Measurements from ENCODE around the gene IGFBP7.

IGFBP7 gene

GRCh38 chr4:57131849-57132742, 21.9 kb upstream of the IGFBP7 start:
- DNase-seq (ENCODE audit: low spot score), result peak; percentile 78

GRCh38 chr4:57129477-57129876, 19.3 kb upstream of the IGFBP7 start:
- no peak for DNase-seq (ENCODE audit: low spot score)

- no peak for DNase-seq (ENCODE audit: low spot score)
These were observed 17.2 kb upstream of the IGFBP7 start for GRCh38 chr4:57127361-57127760.

DNA sequence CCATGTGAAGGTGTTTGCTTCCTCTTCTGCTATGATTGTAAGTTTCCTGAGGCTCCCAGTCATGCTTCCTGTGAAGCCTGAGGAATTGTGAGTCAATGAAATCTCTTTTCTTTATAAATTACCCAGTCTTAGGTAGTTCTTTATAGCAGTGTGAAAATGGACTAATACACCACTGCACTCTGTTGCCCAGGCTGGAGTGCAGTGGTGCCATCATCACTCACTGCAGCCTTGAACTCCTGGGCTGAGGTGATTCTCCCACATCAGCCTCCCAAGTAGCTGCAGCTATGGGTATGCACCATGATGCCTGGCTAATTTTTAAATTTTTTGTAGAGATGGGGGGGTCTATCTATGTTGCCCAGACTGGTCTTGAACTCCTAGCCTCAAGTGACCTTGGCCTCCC, 15.8 kb upstream of the IGFBP7 start:
- no peak for DNase-seq (ENCODE audit: low spot score)

- no peak for DNase-seq (ENCODE audit: low spot score)
These were observed 14.0 kb upstream of the IGFBP7 start for GRCh38 chr4:57124145-57124544.

DNA sequence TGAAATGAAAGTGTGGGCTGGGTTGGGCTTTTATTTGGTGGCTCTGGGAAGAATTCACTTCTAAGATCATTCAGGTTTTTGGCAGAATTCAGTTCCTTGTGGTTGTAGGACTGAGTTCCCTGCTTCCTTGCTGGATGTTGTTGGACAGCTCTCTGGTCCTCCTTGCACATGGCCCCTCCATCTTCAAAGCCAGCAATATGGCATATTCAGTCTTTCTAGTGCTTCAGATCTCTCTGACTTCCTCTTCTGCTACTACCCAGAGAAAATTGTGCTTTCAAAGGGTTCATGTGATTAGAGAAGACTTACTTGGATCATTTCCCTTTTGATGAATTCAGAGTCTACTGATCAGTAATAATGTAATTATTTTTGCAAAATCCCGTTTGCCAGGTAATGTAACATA, 12.8 kb upstream of the IGFBP7 start:
- no peak for DNase-seq (ENCODE audit: low spot score)

GRCh38 chr4:57119054-57119651, 9.0 kb upstream of the IGFBP7 start:
- DNase-seq (ENCODE audit: low spot score), result peak; percentile 78

DNA sequence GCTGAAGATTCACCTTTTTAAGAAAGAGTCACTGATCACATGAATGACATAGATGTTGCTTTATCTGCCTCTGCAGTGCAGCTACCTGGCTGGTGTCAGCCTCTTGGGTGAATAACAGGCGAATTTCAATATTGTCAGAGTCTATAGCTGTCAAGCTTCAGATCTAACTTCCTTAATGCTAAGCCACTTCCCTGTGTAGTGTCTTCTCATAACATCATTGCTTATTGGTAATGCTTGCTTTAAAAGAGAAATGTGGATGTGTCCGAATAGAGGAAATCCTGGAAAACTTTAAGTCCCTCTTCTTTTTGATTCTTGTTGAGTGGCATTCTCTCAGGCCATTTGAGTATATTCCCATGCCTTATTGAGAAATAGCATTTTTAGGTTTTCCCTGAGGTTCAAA, 7.3 kb upstream of the IGFBP7 start:
- DNase-seq (ENCODE audit: low spot score), result no peak

GRCh38 chr4:57116245-57116644, 6.1 kb upstream of the IGFBP7 start:
- DNase-seq (ENCODE audit: low spot score), result no peak

DNA sequence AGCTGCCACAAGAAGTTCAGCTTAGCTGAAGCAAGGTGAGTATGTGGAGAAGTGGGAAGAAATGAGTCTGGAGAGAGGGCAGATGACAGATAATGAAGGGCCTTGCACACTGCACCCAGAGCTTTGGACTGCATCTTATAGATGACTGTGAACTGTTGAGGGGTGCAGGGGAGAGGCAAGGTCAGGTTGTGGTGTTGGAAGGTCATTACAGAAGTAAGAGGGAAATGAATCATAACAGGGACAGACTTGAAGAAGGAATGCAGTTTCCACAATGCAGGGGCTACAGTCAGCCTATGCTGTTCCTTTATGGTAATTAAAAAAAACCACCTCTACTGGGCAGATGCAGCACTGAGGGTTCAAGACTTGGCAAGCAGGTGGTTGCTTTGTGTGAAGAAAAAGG, 4.8 kb upstream of the IGFBP7 start:
- peak; percentile 77 for DNase-seq (ENCODE audit: low spot score)

- no peak for DNase-seq (ENCODE audit: low spot score)
These were observed 3.7 kb upstream of the IGFBP7 start for GRCh38 chr4:57113870-57114269.

DNA sequence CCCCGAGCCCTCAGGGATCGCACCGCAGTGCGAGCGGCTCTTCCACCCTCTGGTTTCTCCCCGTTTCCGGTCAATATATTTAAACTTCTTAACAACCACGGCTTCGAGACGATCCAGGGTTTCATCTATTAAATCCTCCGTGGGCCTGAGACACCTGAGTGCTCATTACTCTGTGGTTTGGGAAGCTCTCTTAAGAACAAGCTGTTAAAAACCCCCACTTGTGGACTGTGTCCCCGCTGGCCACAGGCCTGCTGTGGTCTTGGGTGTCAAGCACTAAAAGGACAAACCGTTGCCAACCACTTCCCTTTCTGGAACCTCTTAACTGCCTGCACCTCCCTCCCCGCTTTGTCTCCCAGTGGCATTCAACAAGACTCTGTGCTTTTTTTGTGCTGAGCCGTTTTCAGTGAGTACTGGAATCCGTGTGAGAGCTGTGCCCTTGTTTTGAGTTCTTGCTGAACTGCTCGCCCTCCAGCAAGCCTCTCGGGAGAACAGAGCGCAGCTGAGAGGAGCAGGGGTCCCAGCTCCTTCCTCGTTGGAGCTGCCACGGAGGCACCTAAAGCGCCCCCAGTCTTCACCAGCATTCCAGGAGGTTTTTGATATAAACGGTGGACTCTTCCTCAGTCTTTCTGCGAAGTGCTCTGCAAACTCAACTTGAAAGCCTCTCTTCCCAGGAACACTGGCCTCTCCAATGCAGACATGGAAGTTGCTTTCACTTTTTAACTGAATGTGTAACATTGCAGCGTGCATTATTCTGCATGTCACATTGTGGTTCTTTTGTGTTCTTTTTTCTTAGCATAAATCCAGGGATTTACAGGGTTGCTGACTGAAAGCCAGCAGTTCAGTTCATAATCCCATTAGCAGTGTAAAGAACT, 691 bp upstream of the IGFBP7 start:
- peak; percentile 65 for DNase-seq (ENCODE audit: low spot score)

DNA sequence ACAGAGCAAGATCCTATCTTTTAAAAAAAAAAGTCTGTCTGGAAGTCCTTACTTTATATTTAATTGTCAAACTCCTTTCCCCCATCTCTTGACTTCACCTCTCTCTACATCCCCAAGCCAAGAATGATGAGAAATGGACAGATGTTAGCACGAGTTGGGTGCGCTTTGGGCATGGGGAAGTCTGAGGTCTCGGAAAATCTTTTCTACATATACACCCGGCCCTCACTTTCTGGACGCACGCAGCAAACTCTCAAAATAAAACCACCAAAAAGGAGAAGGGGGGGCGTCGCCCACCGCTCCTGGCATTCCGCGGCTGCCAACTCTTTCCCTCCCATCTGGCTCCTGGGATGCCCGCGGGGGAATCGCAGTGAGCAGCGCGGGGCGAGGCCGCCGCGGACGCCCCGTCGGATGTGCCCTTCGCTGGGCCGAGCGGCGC, 756 bp downstream of the IGFBP7 start:
- DNase-seq (ENCODE audit: low spot score), result peak; percentile 40

- peak; percentile 4 for DNase-seq (ENCODE audit: low spot score)
These were observed 4.0 kb downstream of the IGFBP7 start for GRCh38 chr4:57106181-57106580.

DNA sequence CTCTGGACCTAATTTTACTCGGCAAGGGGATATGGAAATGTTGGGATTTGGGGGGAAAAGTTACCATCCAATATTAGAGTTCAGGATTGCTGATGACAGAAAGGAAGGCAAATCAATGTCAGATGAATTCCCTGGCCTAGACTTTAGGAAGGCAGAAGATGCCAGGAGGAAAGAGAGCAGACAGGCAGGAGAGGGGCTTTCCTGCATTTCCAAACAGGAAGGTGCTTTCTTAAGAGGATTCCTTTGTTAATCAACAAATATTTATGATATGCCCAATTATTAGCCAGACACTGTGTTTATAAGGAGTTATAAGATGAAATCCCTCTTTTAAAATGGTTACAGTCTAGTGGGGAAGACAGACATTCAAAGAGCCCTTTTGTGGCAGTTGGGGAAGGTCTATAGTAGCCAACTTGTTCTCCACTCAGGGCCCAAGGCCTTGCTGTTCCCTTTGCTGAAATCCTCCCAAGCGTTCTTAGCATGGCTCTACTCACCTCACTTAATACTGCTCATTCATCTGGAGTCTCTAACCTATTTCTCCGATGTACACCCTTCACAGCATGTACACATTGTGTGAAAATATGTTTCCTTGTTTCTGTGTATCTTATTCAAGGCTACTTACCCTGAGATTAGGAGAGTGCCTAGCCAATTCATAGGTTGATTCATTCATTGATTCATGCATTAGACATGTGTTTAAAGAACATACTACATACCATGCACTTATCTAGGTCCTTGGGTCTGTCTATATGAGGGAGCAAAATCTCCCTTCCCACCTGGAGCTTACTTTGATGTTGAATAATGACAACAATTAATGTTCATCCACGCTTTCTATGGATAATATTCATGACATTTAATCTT, 5.3 kb downstream of the IGFBP7 start:
- peak; percentile 31 for DNase-seq (ENCODE audit: low spot score)

DNA sequence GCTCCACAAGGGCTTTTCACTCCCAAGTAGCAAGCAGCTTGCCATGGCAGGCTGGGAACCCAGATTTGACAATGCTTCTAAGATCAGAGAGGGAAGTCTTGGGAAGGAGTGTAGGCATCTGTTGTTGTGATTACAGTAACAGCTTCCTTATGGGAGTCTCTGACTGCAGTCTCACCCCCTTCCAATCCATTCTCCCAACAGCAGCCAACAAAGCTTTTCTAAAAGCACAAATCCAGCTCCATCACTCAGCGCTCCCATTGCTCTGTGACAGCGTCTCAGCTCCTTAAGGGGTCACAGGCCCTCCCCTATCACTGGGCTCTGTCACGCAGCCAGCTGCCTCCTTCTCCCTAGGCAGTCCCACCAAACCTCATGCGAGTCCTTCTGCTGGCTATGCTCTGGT, 7.1 kb downstream of the IGFBP7 start:
- peak; percentile 25 for DNase-seq (ENCODE audit: low spot score)

DNA sequence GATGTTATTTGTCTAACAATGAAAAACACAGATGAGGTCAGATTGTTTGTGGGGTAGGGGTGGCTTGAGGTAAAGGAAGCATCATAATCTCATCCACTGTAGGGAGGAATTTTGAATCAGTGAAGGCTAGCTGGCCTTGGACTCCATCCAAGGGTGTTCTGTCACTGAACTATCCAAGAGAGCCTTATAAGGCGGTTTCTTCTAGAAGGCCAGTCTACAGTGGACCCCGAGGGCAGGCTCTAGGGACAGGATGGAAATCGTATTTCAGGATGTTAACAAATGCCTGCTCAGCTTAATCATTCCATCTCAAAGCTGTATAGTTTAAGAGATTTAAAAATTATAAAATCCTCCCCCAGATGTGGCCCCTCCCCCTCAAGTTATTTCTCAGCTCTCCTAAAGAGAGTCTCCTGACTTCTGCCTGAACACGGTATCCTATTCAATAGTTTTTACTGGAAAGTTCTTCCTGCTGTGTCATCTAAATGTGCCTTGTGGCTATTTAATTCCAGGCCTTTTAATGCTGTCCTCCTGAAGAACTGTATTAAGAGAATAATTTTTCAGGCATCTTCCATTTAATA, 8.0 kb downstream of the IGFBP7 start:
- DNase-seq (ENCODE audit: low spot score), result peak; percentile 90

DNA sequence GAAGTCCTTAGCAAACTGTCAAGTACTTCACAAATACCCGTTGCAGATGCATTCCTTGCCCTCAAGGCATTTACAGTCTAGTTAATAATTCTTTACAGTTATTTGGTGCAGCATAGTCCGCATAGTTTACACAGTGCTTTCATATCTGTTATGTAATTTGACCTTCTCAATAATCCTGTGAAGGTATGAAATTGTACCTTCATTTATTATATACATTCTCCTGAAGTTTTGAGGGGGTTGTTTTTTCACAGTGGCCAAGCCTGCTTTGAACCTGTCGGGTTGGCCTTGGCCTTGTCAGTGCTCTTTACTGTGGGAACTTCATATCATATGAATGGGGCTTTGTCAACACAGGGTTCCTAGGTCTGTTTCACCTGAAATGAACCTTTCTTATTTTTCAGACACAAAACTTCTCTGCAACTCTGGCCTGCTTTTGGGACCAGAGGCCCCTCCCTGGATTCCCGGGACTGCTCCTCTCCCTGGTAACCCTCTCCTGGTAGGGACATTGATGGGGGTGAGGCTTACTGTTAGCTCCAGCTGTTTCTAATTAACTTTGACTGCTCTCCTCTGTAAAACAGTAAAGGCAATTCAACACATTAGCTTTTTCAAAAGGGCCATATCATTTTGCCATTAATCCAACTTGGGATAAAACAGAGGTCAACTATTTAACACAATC, 9.1 kb downstream of the IGFBP7 start:
- DNase-seq (ENCODE audit: low spot score), result peak; percentile 59

DNA sequence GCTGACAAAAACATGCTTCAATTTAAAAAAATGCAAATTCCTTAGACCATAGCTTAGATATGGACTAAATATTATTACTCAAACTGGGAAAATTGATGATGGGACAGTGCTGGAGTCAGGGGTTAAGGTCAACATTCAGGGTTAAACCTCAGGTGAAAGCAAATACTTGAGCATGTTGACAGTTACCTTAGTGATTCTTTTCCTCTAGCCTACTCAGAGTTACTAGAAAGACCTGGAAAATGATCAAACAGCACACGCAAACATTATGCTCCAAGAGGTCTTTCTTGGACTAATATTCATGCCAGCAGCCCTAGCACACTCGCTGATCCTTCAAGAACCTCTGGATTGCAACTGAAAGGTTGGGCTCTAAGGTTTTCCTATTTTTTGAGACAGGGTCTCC, 10.8 kb downstream of the IGFBP7 start:
- no peak for DNase-seq (ENCODE audit: low spot score)

DNA sequence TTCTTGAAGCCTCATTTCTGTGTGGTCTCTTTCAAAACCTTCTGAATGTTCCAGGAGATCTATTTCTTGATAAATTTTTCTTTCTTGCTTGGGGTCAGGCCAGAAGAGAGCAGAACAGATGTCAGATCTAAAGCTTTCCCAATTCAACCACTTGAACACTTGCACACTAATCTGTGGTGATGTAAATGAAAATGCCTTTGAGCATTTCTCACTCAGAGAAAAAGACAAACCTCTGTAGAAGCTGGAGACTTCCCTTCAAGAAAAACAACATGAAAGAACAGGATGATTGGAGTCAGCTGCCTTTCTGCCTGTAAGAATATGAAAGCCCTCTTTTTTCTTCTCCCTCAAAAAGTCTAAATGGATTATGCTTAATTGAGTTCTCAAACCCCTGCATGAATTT, 11.2 kb downstream of the IGFBP7 start:
- no peak for DNase-seq (ENCODE audit: low spot score)

DNA sequence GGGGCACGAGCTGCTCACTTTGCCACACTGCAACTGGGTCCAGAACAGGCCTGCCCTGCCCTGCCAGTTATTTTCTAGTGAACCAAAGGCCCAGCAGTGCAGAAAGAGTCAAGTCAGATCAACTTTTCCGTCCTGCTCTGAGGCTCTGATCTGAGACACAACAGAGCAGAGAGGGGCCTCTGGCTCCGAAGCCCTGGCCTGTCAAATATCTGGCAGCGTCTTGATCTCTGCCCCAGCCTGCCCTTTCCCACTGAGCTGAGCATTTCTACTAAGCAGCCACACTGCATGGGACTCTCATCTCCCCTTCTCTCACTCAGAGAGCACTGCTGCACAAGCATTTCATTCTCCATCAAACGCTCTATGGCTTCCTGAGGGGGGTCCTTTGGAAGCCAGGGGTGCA, 11.8 kb downstream of the IGFBP7 start:
- no peak for DNase-seq (ENCODE audit: low spot score)
